Calu3 (cell line): Measurements from ENCODE around the gene SPCS3. TPM values are rescaled to one million over a fixed set of nuclear protein-coding genes. Genes with fewer than 3 reads are reported as not detected.

Experiments
- BruUV-seq: library from RNA; stranded (reverse); fragments of 400-500 nt; replicated peaks from 2 replicates; lab custom pipeline; 2021; lab: Mats Ljungman, UMichigan
- CTCF ChIA-PET: fragments of 300-600 bp; sonication (Branson Sonifier 250); formaldehyde crosslinking; loops from one replicate; lab custom pipeline; 2022; ENCODE audit warnings: antibody characterized with exemption; lab: Charles Lee
- DNase-seq: peaks from one replicate; pipeline ENCODE4 v3.0.0; 2022
- H3K27ac Mint-ChIP-seq: one replicate; pipeline ENCODE4 v1.8.0; 2022; ENCODE audit warnings: mixed read lengths; ENCODE audit not compliant: unreplicated experiment
- H3K27me3 Mint-ChIP-seq: one replicate; pipeline ENCODE4 v1.8.0; 2022; ENCODE audit warnings: mixed read lengths; ENCODE audit not compliant: unreplicated experiment
- H3K36me3 Mint-ChIP-seq: one replicate; pipeline ENCODE4 v1.8.0; 2022; ENCODE audit warnings: mild to moderate bottlenecking, moderate library complexity, mixed read lengths; ENCODE audit not compliant: insufficient read depth, unreplicated experiment
- H3K4me1 Mint-ChIP-seq: one replicate; pipeline ENCODE4 v1.8.0; 2022; ENCODE audit warnings: mild to moderate bottlenecking, low read depth, mixed read lengths; ENCODE audit not compliant: unreplicated experiment
- H3K4me3 Mint-ChIP-seq: one replicate; pipeline ENCODE4 v1.8.0; 2022; ENCODE audit warnings: mild to moderate bottlenecking, low read depth, moderate library complexity, mixed read lengths; ENCODE audit not compliant: unreplicated experiment
- H3K9me3 Mint-ChIP-seq: one replicate; pipeline ENCODE4 v1.8.0; 2022; ENCODE audit warnings: low read depth, mixed read lengths; ENCODE audit not compliant: unreplicated experiment
- CTCF ChIP-seq: fragments of 200-600 bp; IDR thresholded peaks from one replicate; pipeline ENCODE4 v1.8.0; 2022; ENCODE audit warnings: antibody characterized with exemption; ENCODE audit not compliant: unreplicated experiment
- intact Hi-C: fragments of 100-400 bp; cut with micrococcal nuclease; formaldehyde crosslinking; loops from one replicate; pipeline ENCODE4 v1.10.0; 2022; ENCODE audit not compliant: unreplicated experiment
- total RNA-seq: library from RNA; stranded (reverse); gene quantifications from 2 replicates; pipeline ENCODE4 v1.2.3, GENCODE V29; 2022

The SPCS3 gene
- total RNA-seq, 1 experiment from 2014 or later, result 94.6 TPM

GRCh38 chr4:176303938-176304337, 15.8 kb upstream of the SPCS3 start:
- CTCF ChIA-PET, result no interaction called here
- no peak for DNase-seq
- intact Hi-C loops, result no loop called here
- H3K4me1 Mint-ChIP-seq, result peaks cover 7% of the 10 kb centered on the region
- no peaks in the 10 kb centered on the region for H3K9me3 Mint-ChIP-seq
- no peak overlapping the region for H3K4me3 Mint-ChIP-seq
- BruUV-seq, result no TSS peak
- no peaks in the 10 kb centered on the region for H3K27me3 Mint-ChIP-seq
- no peaks in the 10 kb centered on the region for H3K36me3 Mint-ChIP-seq
- TF ChIP-seq CTCF, result no peak
- no peak overlapping the region for H3K27ac Mint-ChIP-seq

DNA sequence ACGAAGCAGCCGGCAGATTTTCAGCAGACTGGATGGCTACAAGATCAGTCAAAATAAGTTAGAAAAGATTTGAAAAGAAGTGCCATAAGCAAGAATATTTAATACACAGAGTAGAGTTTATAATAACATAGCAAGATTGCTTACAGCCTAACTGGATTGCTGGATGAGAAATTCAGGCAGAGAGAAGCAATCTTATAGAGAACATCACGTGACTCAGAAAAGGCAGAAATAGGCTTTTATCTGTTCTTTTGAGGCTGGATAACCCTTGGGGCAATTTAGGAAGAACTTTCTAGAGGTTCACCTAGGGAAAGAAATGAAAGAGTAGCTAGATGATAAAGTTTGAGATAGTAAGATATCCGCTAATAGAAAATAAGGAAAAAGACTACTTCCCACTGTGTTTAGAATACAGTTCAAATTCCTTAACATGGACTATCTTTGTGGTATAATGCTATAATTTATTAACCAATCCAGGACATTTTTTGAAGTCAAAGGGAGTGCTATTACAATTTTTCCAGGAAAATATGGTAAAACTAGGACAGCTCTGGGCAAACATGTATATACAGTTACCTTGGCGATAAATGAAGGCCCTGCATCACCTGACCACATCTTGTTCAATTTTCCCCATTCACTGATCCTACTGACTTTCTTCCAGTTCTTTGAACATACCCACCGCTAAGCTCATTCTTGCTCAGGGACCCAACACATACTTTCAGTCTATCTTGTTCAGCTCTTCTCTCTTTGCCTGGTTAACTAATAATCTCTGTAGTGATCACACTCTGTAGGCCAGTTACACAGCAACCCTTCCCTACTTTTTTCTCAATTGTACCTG, 12.7 kb upstream of the SPCS3 start:
- Mint-ChIP-seq H3K9me3 (no peaks in the 10 kb centered on the region), H3K4me3 (no peak overlapping the region), H3K4me1 (peaks cover 7% of the 10 kb centered on the region), H3K27me3 (no peaks in the 10 kb centered on the region), H3K27ac (no peak overlapping the region), H3K36me3 (no peaks in the 10 kb centered on the region)
- DNase-seq, result no peak
- TF ChIP-seq CTCF, result no peak
- CTCF ChIA-PET, result no interaction called here
- no TSS peak for BruUV-seq
- intact Hi-C loops, result no loop called here

DNA sequence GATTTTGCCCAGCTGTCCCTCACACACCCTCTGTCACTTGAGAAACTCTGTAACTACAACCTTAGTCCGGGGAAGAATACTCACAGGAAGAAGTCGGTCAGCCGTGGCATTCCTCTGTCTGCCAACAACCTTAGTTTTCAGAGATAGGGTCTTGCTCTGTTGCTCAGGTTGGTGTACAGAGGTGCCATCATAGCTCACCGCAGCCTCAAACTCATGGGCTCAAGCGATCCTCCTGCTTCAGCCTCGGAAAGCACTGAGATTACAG, 12.2 kb upstream of the SPCS3 start:
- Mint-ChIP-seq H3K36me3 (no peaks in the 10 kb centered on the region), H3K4me3 (no peak overlapping the region), H3K27me3 (no peaks in the 10 kb centered on the region), H3K9me3 (no peaks in the 10 kb centered on the region), H3K4me1 (peaks cover 5% of the 10 kb centered on the region), H3K27ac (no peak overlapping the region)
- no TSS peak for BruUV-seq
- CTCF ChIA-PET, result no interaction called here
- intact Hi-C loops, result no loop called here
- DNase-seq, result no peak
- no peak for TF ChIP-seq CTCF

DNA sequence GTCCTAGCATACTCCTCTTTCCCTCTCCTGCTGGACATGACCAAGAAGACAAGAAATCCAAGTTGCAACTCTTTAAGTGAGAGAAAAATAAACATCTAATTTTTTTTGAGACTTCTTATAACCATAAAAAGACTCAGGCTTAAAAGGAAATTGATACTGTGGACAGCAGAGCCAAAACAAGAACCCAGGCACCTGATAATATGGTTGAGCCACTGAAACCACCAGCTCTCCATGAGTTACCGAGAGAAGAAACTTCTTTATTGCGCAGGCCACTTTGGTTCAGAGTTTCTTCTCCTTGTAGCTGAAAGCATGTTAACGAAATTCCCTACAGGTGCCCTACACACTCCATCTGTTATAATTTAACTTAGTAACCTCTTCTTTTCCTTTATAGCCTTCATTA, 11.3 kb upstream of the SPCS3 start:
- no peak overlapping the region for H3K4me3 Mint-ChIP-seq
- BruUV-seq, result no TSS peak
- intact Hi-C loops, result no loop called here
- CTCF ChIA-PET, result no interaction called here
- no peaks in the 10 kb centered on the region for H3K27me3 Mint-ChIP-seq
- no peaks in the 10 kb centered on the region for H3K9me3 Mint-ChIP-seq
- no peaks in the 10 kb centered on the region for H3K4me1 Mint-ChIP-seq
- no peak overlapping the region for H3K27ac Mint-ChIP-seq
- no peak for TF ChIP-seq CTCF
- H3K36me3 Mint-ChIP-seq, result no peaks in the 10 kb centered on the region
- DNase-seq, result no peak
